OCI-LY7 (cell line): ENCODE measurements around the gene FMN2.

Experiments used
- EZH2phosphoT487 ChIP-seq: fragments of 200-600 bp; sonication (generic); IDR thresholded peaks from 2 replicates; pipeline ENCODE4 v1.6.1; 2018; ENCODE audit warnings: low read depth, borderline replicate concordance, mild to moderate bottlenecking, mixed run types, antibody characterized with exemption, low read length, moderate library complexity, mixed read lengths
- TF ChIP-seq, protein P1 (sequence below): fragments of 200-600 bp; sonication (generic); conservative IDR thresholded peaks from 2 replicates; pipeline ENCODE4 v1.5.1; 2014; ENCODE audit warnings: mild to moderate bottlenecking, antibody characterized with exemption, low read length, moderate library complexity, mixed read lengths

DNA sequence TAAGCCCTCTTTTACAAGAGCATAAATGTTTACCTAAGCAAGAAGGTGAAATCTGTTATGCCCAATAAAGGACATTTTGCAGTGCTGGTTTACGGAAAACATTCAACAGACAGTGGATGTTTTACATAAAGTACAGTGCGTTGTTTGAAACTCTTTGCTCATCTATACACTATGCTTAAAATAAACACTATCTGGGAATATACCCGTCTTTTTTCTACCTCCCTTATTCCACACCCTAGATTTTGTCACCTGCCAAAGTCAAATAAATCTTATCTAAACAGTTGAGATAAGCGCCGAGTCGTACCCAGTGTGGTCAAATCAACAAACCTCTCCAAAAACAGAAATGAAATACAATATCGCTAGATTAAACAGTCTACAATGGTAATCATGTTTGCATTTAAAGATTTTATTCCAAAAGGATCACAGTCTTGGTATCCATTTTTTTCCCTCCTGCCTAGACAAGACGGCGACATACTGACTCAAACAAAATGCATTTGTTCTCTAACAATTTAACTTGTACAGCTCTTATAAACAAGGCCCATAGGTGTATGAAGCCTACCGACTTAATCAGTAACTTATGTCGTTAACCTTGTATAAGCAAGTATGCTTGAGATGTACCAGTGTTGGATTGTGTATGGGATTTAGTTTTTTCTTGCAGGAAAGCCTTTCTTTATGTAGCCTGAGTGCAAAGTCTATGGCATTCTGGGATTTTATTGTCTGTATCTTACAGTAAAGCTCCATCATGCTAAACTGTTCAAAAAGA is 189.1 kb downstream of the FMN2 start:
- TF ChIP-seq, protein P1, sequence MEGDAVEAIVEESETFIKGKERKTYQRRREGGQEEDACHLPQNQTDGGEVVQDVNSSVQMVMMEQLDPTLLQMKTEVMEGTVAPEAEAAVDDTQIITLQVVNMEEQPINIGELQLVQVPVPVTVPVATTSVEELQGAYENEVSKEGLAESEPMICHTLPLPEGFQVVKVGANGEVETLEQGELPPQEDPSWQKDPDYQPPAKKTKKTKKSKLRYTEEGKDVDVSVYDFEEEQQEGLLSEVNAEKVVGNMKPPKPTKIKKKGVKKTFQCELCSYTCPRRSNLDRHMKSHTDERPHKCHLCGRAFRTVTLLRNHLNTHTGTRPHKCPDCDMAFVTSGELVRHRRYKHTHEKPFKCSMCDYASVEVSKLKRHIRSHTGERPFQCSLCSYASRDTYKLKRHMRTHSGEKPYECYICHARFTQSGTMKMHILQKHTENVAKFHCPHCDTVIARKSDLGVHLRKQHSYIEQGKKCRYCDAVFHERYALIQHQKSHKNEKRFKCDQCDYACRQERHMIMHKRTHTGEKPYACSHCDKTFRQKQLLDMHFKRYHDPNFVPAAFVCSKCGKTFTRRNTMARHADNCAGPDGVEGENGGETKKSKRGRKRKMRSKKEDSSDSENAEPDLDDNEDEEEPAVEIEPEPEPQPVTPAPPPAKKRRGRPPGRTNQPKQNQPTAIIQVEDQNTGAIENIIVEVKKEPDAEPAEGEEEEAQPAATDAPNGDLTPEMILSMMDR: no peak
- TF ChIP-seq EZH2phosphoT487: no peak
